ENCODE results near the gene GARNL3. TPM values are rescaled to one million over a fixed set of nuclear protein-coding genes. Genes with fewer than 3 reads are reported as not detected.

Gene GARNL3
- total RNA-seq, 1 donor from 2014 or later, result 2.4 TPM

GRCh38 chr9:127316586-127317323, 52.2 kb downstream of the GARNL3 start:
- no peak for DNase-seq

GRCh38 chr9:127318651-127319167, 54.1 kb downstream of the GARNL3 start:
- DNase-seq, result no peak

- peak; percentile 26 for DNase-seq
Measured at GRCh38 chr9:127319366-127320114, 55.0 kb downstream of the GARNL3 start.

GRCh38 chr9:127320115-127320378, 55.5 kb downstream of the GARNL3 start:
- no peak for DNase-seq

GRCh38 chr9:127323393-127323792, 58.8 kb downstream of the GARNL3 start:
- DNase-seq, result no peak

- DNase-seq, result no peak
Measured at GRCh38 chr9:127330501-127330900, 65.9 kb downstream of the GARNL3 start.

GRCh38 chr9:127333221-127334064, 68.9 kb downstream of the GARNL3 start:
- DNase-seq, result no peak

GRCh38 chr9:127334725-127335124, 70.2 kb downstream of the GARNL3 start:
- no peak for DNase-seq

GRCh38 chr9:127336086-127336485, 71.5 kb downstream of the GARNL3 start:
- DNase-seq, result peak; percentile 10

GRCh38 chr9:127336506-127337352, 72.2 kb downstream of the GARNL3 start:
- peak; percentile 95 for DNase-seq

- DNase-seq, result peak; percentile 55
Measured at GRCh38 chr9:127340721-127341120, 76.1 kb downstream of the GARNL3 start.

GRCh38 chr9:127341152-127341551, 76.6 kb downstream of the GARNL3 start:
- no peak for DNase-seq

GRCh38 chr9:127344368-127345000, 79.9 kb downstream of the GARNL3 start:
- no peak for DNase-seq

GRCh38 chr9:127345566-127345965, 81.0 kb downstream of the GARNL3 start:
- no peak for DNase-seq

- peak; percentile 23 for DNase-seq
Measured at GRCh38 chr9:127346584-127346983, 82.0 kb downstream of the GARNL3 start.

- DNase-seq, result peak; percentile 70
Measured at GRCh38 chr9:127347831-127348776, 83.5 kb downstream of the GARNL3 start.

- no peak for DNase-seq
Measured at GRCh38 chr9:127349483-127350113, 85.0 kb downstream of the GARNL3 start.

GRCh38 chr9:127351182-127352166, 86.9 kb downstream of the GARNL3 start:
- no peak for DNase-seq

- peak; percentile 45 for DNase-seq
Measured at GRCh38 chr9:127353882-127354281, 89.3 kb downstream of the GARNL3 start.

Measured in dermis blood vessel endothelial cell (primary cell).